K562 (cell line): ENCODE measurements around the gene NDUFAF8. TPM values are rescaled to one million over a fixed set of nuclear protein-coding genes. Genes with fewer than 3 reads are reported as not detected.
A peak's percentile ranks its signal among the peaks of the same experiment; 100 is the strongest.

Source experiments
- AFF1 ChIP-seq, 2 experiments: fragments of 450-650 bp; IDR thresholded peaks; 2 replicates each; pipeline ENCODE4 v1.6.1; 2018; ENCODE audit warnings: mild to moderate bottlenecking in 2 of 2, low read depth in 1 of 2; ENCODE audit not compliant: partially characterized antibody in 2 of 2
- FOSL1 ChIP-seq: fragments of 200-800 bp; sonication (Bioruptor generic); conservative IDR thresholded peaks from 2 replicates; pipeline ENCODE4 v1.6.1; 2016; ENCODE audit warnings: missing genetic modification characterization, missing compliant biosample characterization
- IRF1 ChIP-seq: sonication (generic); formaldehyde crosslinking; IDR thresholded peaks from 2 replicates; pipeline ENCODE4 v1.8.0; 2022; ENCODE audit warnings: missing genetic modification reagents, mild to moderate bottlenecking, borderline replicate concordance
- IRF2 ChIP-seq: sonication (generic); formaldehyde crosslinking; IDR thresholded peaks from 2 replicates; pipeline ENCODE4 v1.8.1; 2022; ENCODE audit warnings: mild to moderate bottlenecking, missing genetic modification reagents
- KAT7 ChIP-seq: sonication (generic); formaldehyde crosslinking; IDR thresholded peaks from 2 replicates; pipeline ENCODE4 v1.8.0; 2022; ENCODE audit warnings: missing genetic modification reagents, mild to moderate bottlenecking, borderline replicate concordance
- KDM4B ChIP-seq, 2 experiments: fragments of 450-650 bp in 1 of 2; sonication (generic) in 1 of 2; IDR thresholded peaks; 2 replicates each; pipeline ENCODE4 v1.6.1; 2016 to 2017; ENCODE audit warnings: borderline replicate concordance in 2 of 2, antibody characterized with exemption in 1 of 2, low read depth in 1 of 2, mild to moderate bottlenecking in 1 of 2
- KLF16 ChIP-seq: IDR thresholded peaks from 2 replicates; pipeline ENCODE4 v1.6.1; 2016; ENCODE audit warnings: antibody characterized with exemption
- MCM2 ChIP-seq: fragments of 450-650 bp; IDR thresholded peaks from 2 replicates; pipeline ENCODE4 v1.6.1; 2017; ENCODE audit warnings: low read depth, mild to moderate bottlenecking
- MED1 ChIP-seq: sonication (generic); formaldehyde crosslinking; IDR thresholded peaks from 2 replicates; pipeline ENCODE4 v1.8.1; 2023; ENCODE audit warnings: missing genetic modification reagents, borderline replicate concordance
- NCOA1 ChIP-seq: fragments of 450-650 bp; IDR thresholded peaks from 2 replicates; pipeline ENCODE4 v1.6.1; 2016; ENCODE audit warnings: low read depth
- SIX5 ChIP-seq, 2 experiments: IDR thresholded peaks; 2 replicates each; pipeline ENCODE4 v1.6.1; 2011; ENCODE audit warnings: low read length in 2 of 2, borderline replicate concordance in 1 of 2, low read depth in 1 of 2, mild to moderate bottlenecking in 1 of 2, moderate library complexity in 1 of 2; ENCODE audit not compliant: insufficient read depth in 1 of 2
- TCF7 ChIP-seq: sonication (generic); IDR thresholded peaks from 2 replicates; pipeline ENCODE4 v1.6.1; 2016; ENCODE audit warnings: antibody characterized with exemption, borderline replicate concordance
- TEAD2 ChIP-seq: fragments of 450-650 bp; IDR thresholded peaks from 2 replicates; pipeline ENCODE4 v1.6.1; 2016; ENCODE audit warnings: missing genetic modification characterization, control low read depth, missing compliant biosample characterization
- THRB ChIP-seq: fragments of 450-650 bp; formaldehyde crosslinking; conservative IDR thresholded peaks from 2 replicates; pipeline ENCODE4 v1.4.0; 2022; ENCODE audit warnings: mild to moderate bottlenecking, missing genetic modification characterization
- VEZF1 ChIP-seq: fragments of 200-800 bp; sonication (Bioruptor generic); IDR thresholded peaks from 2 replicates; pipeline ENCODE4 v1.6.1; 2017; ENCODE audit warnings: missing genetic modification characterization, missing compliant biosample characterization
- YBX1 ChIP-seq: fragments of 450-650 bp; IDR thresholded peaks from 2 replicates; pipeline ENCODE4 v1.7.1; 2016; ENCODE audit warnings: mild to moderate bottlenecking
- ZNF124 ChIP-seq: sonication (generic); formaldehyde crosslinking; IDR thresholded peaks from 2 replicates; pipeline ENCODE4 v1.8.1; 2022; ENCODE audit warnings: missing genetic modification reagents
- polyA plus RNA-seq, 8 experiments: library from polyadenylated mRNA; depleted of rRNA in 4 of 8; stranded (reverse) in 5 of 8; unstranded in 3 of 8; fragments of >200 nt; fragmentation: Nextera tagmentation in 2 of 8; fragmentation: Illumina TruSeq in 1 of 8; extraction: Ambion mirVana in 2 of 8; extraction: Trizol in 1 of 8; gene quantifications; 2 replicates each; pipeline versions ENCODE4 v1.2.1 to v1.2.3, GENCODE V29; 2011 to 2014; ENCODE audit warnings: inconsistent platforms in 1 of 8, missing spikeins in 1 of 8
- total RNA-seq, 7 experiments: library from RNA; depleted of rRNA in 6 of 7; stranded (reverse); fragments of >200 nt in 6 of 7; fragmentation: Illumina TruSeq in 2 of 7; extraction: Trizol in 2 of 7; gene quantifications; 2 replicates each; pipeline versions ENCODE4 v1.2.1 to v1.2.3, GENCODE V29; 2011 to 2021; ENCODE audit warnings: low replicate concordance in 1 of 7

The NDUFAF8 gene
- total and polyA plus RNA-seq, 9 of the 15 experiments (the other 6 are each of a cell fraction or from before 2014, with no cell fraction given) = 13.5 to 144 (median 90.0) TPM

GRCh38 chr17:81239714-81240555 is 817 bp downstream of the NDUFAF8 start (continued):
- TF ChIP-seq IRF1 (CRISPR knock-in tag) (no peak), MCM2 (no peak), KLF16 (no peak), TCF7 (no peak), FOSL1 (tag) (no peak), SIX5 (IDR thresholded peaks at IDR 0.05; ENCODE audit: borderline replicate concordance in 1 of 2, insufficient read depth in 1 of 2, low read depth in 1 of 2, low read length in 2 of 2) (no peak), ZNF124 (CRISPR knock-in tag) (no peak), TEAD2 (tag) (no peak), THRB (CRISPR knock-in tag) (no peak), VEZF1 (no peak), NCOA1 (no peak), IRF2 (CRISPR knock-in tag) (no peak), YBX1 (no peak), KAT7 (CRISPR knock-in tag) (0 out of 2 replicates have a peak, but pooled peaks have one; percentile 53), KDM4B (IDR thresholded peaks at IDR 0.05; ENCODE audit: borderline replicate concordance in 2 of 2, low read depth in 1 of 2) (no peak), MED1 (CRISPR knock-in tag) (no peak), AFF1 (IDR thresholded peaks at IDR 0.05; ENCODE audit: low read depth in 1 of 2, partially characterized antibody in 2 of 2) (no peak)
